ENCODE data around the gene ZNF687.

DNA sequence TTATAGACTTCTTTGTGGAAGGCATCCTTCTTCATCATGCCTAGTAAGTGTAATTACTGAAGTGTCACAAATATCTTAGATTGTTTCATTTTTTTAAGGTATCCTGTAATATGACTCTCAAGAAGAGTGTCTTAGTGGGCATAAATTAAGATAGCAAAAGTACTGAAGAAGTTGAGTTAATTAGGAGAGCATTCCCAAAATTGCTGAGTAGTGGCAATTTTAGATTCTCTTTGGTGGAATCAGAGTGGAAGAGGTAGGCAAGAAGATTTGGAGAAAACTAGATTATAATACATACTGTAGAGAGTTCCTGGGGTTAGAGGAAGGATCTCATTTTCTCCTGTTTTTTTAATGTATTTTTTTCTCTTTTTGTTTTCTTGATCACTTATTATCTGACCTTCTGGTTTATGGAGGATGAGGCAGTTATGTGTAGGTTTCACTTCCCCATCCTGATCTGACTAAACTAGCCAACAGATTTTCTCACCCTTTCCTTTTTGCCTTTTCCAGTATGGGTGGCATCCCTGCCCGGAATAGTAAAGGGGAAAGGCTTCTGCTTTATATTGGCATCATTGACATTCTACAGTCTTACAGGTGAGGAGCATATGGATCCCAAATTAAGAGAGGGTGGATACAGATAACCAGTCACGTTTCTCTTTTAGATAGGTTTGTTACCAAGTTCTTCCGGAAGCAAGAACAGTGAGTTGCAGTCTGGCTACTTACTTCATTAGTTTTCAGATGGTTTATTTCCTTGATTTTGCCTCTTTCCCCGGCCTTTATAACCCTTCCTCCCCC is 44.2 kb upstream of the ZNF687 start:
- TF ChIP-seq, protein P1, sequence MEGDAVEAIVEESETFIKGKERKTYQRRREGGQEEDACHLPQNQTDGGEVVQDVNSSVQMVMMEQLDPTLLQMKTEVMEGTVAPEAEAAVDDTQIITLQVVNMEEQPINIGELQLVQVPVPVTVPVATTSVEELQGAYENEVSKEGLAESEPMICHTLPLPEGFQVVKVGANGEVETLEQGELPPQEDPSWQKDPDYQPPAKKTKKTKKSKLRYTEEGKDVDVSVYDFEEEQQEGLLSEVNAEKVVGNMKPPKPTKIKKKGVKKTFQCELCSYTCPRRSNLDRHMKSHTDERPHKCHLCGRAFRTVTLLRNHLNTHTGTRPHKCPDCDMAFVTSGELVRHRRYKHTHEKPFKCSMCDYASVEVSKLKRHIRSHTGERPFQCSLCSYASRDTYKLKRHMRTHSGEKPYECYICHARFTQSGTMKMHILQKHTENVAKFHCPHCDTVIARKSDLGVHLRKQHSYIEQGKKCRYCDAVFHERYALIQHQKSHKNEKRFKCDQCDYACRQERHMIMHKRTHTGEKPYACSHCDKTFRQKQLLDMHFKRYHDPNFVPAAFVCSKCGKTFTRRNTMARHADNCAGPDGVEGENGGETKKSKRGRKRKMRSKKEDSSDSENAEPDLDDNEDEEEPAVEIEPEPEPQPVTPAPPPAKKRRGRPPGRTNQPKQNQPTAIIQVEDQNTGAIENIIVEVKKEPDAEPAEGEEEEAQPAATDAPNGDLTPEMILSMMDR (conservative IDR thresholded peaks at IDR 0.05 in 1 of 2, IDR thresholded peaks at IDR 0.05 in 1 of 2; ENCODE audit: low read depth in 1 of 2, low read length in 2 of 2): no peak
- no peak for TF ChIP-seq EZH2 (IDR thresholded peaks at IDR 0.05; ENCODE audit: low read length, missing control alignments)

All from fibroblast of lung (primary cell).